ENCODE results near the gene CDK5R2.
A peak's percentile ranks its signal among the peaks of the same experiment; 100 is the strongest.

Gene CDK5R2

DNA sequence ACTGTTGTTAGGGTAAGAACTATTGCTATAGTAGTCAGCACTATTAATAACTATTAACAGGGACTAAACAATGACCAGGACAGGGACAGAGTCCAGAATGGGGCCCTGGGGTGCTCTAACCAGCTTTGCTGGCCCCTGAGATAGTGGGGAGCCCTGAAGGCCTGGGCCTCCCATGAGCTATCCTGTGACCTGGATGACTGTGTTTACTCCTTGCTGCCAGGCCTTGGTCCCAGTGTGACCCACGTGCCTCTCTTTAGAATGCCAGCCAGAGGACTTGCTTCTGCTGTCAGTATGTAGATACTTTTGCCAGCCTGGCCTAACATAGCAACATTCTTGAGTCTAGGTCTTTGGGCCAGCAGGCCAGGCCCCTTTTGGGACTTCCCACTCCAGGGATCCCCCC is 11.4 kb downstream of the CDK5R2 start:
- Histone ChIP-seq H2BK5ac (ENCODE audit: low read depth, low read length, poor library complexity) (no peak overlapping the region), H3K79me2 (ENCODE audit: control insufficient read depth, insufficient read depth, low read length, poor library complexity) (no peaks in the 10 kb centered on the region), H3K9me3 (ENCODE audit: insufficient read depth, low read depth, low read length) (peaks cover 2% of the 10 kb centered on the region), H3K14ac (ENCODE audit: low read length) (no peak overlapping the region), H3K9ac (ENCODE audit: low read length) (peak overlapping the region; percentile 78), H2AFZ (ENCODE audit: insufficient read depth, low read length, poor library complexity) (no peak overlapping the region), H4K91ac (ENCODE audit: low read depth, low read length) (no peak overlapping the region), H3K79me1 (ENCODE audit: low read length) (no peaks in the 10 kb centered on the region), H3K4me1 (ENCODE audit: control insufficient read depth in 1 of 2, insufficient read depth in 2 of 2, low read length in 2 of 2) (no peaks in the 10 kb centered on the region), H2AK5ac (ENCODE audit: low read length) (no peak overlapping the region), H3K4me3 (ENCODE audit: low read depth, low read length) (peak overlapping the region; percentile 52), H3K18ac (ENCODE audit: low read length) (no peak overlapping the region), H3K23ac (ENCODE audit: low read length) (no peak overlapping the region), H4K12ac (ENCODE audit: low read depth, low read length) (no peak overlapping the region), H2BK120ac (ENCODE audit: insufficient read depth, low read length, poor library complexity) (no peak overlapping the region), H2BK12ac (ENCODE audit: low read length) (no peak overlapping the region), H4K8ac (ENCODE audit: low read depth, low read length) (no peak overlapping the region), H3K36me3 (ENCODE audit: control insufficient read depth in 1 of 2, insufficient read depth in 2 of 2, low read length in 2 of 2) (no peaks in the 10 kb centered on the region), H3K4me2 (ENCODE audit: low read length) (no peak overlapping the region), H3K27ac (ENCODE audit: low read depth, low read length) (no peak overlapping the region), H3K4ac (ENCODE audit: low read depth, low read length) (no peak overlapping the region), H3K27me3 (ENCODE audit: insufficient read depth, low read length) (peaks cover 10% of the 10 kb centered on the region)
- WGBS (ENCODE audit: extremely low coverage, insufficient coverage, insufficient read length), result no CpG with 5 or more reads among the region's 1 CpG
- DNase-seq, result no peak

DNA sequence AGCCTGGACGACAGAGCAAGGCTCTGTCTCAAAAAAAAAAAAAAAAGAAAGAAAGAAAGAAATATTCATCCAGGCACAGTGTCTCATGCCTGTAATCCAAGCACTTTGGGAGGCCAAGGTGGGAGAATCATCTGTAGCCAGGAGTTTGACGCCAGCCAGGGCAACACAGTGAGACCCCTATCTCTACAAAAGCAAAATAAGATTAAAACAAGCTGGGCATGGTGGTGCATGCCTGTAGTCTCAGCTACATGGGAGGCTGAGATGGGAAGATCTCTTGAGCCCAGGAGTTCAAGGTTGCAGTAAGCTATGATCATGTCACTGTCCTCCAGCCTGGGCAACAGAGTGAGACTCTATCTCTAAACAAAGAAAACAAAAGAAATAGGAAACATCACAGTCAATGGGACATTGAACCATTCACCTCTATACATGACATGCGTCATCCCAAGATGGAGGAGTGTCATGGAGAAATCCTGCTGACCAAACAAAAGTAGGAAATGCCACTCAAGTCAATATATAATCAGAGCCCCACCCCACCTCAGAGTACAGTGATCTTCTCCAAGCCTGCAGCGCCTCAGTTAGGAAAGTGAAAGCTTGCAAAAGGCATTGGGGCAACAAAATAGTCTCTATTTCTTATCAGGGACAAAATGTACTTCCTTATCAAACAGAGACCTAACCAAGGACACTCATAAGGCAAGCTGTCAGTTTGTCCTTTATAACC is 15.8 kb downstream of the CDK5R2 start:
- Histone ChIP-seq H3K4me2 (ENCODE audit: low read length) (no peak overlapping the region), H3K4ac (ENCODE audit: low read depth, low read length) (no peak overlapping the region), H3K23ac (ENCODE audit: low read length) (no peak overlapping the region), H3K4me1 (ENCODE audit: control insufficient read depth in 1 of 2, insufficient read depth in 2 of 2, low read length in 2 of 2) (peaks cover 2% of the 10 kb centered on the region in 2 experiments), H2BK5ac (ENCODE audit: low read depth, low read length, poor library complexity) (no peak overlapping the region), H2BK12ac (ENCODE audit: low read length) (no peak overlapping the region), H4K91ac (ENCODE audit: low read depth, low read length) (no peak overlapping the region), H3K18ac (ENCODE audit: low read length) (no peak overlapping the region), H2AK5ac (ENCODE audit: low read length) (no peak overlapping the region), H3K4me3 (ENCODE audit: low read depth, low read length) (no peak overlapping the region), H3K9me3 (ENCODE audit: insufficient read depth, low read depth, low read length) (peaks cover 2% of the 10 kb centered on the region), H3K14ac (ENCODE audit: low read length) (no peak overlapping the region), H3K36me3 (ENCODE audit: control insufficient read depth in 1 of 2, insufficient read depth in 2 of 2, low read length in 2 of 2) (no peaks in the 10 kb centered on the region), H2AFZ (ENCODE audit: insufficient read depth, low read length, poor library complexity) (no peak overlapping the region), H3K9ac (ENCODE audit: low read length) (no peak overlapping the region), H4K8ac (ENCODE audit: low read depth, low read length) (no peak overlapping the region), H3K79me2 (ENCODE audit: control insufficient read depth, insufficient read depth, low read length, poor library complexity) (no peaks in the 10 kb centered on the region), H3K27me3 (ENCODE audit: insufficient read depth, low read length) (peaks cover 16% of the 10 kb centered on the region), H3K79me1 (ENCODE audit: low read length) (no peaks in the 10 kb centered on the region), H2BK120ac (ENCODE audit: insufficient read depth, low read length, poor library complexity) (no peak overlapping the region), H4K12ac (ENCODE audit: low read depth, low read length) (no peak overlapping the region), H3K27ac (ENCODE audit: low read depth, low read length) (no peak overlapping the region)
- no CpG with 5 or more reads among the region's 4 CpGs for WGBS (ENCODE audit: extremely low coverage, insufficient coverage, insufficient read length)
- no peak for DNase-seq

DNA sequence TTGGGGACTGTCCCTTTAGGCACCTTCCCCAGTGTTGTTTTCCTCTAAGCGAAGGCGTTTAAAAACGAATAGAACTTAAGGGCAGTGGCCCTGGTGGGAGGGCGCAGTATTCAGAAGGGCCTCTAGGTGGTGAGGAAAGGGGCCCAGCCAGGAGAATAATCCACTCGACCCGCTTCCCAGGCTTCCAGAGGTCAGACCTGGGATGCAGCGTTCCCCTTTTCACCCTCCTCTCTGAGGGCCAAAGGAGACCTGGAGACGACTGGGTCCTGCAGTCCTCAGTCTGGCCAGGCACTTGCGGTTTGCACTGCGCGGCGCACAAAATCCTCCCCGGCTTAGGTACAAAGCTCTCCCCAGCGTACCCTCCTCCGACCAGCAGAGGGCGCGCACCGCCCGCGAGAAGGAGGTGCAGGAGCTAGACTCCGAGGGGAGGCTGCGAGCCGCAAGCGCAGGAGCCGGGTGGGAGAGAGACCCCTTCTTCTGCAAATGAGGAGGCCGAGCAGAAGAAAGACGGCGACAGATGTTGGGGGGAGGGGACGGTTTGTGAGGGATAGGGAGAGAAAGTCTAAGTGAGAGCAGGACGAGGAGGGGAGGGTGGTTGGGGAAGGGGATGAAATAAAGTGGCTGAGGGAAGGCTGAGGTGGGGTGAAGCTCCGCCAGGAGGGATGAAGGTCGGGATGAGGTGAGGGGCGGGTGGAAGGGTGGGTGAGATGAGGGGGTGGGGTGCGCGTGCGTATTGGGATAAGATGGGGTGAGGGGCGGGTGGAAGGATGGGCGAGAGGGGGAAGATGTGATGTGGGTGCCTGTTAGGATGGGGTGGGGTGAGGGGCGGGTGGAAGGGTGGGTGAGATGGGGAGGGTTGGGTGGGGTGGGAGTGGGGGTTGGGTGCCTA is 20.6 kb downstream of the CDK5R2 start:
- no CpG with 5 or more reads among the region's 39 CpGs for WGBS (ENCODE audit: extremely low coverage, insufficient coverage, insufficient read length)
- no peaks in the 10 kb centered on the region for H3K36me3 ChIP-seq (ENCODE audit: control insufficient read depth in 1 of 2, insufficient read depth in 2 of 2, low read length in 2 of 2)
- H2AFZ ChIP-seq (ENCODE audit: insufficient read depth, low read length, poor library complexity), result peak overlapping the region; percentile 83
- no peak overlapping the region for H3K23ac ChIP-seq (ENCODE audit: low read length)
- peak overlapping the region; percentile 42 for H3K4me2 ChIP-seq (ENCODE audit: low read length)
- no peak overlapping the region for H3K4ac ChIP-seq (ENCODE audit: low read depth, low read length)
- no peak overlapping the region for H2BK5ac ChIP-seq (ENCODE audit: low read depth, low read length, poor library complexity)
- H4K12ac ChIP-seq (ENCODE audit: low read depth, low read length), result no peak overlapping the region
- no peak overlapping the region for H2AK5ac ChIP-seq (ENCODE audit: low read length)
- peak; percentile 64 to 88 for DNase-seq
- H3K4me3 ChIP-seq (ENCODE audit: low read depth, low read length), result no peak overlapping the region
- no peak overlapping the region for H3K18ac ChIP-seq (ENCODE audit: low read length)
- peaks cover 2 to 4% of the 10 kb centered on the region in 2 experiments for H3K4me1 ChIP-seq (ENCODE audit: control insufficient read depth in 1 of 2, insufficient read depth in 2 of 2, low read length in 2 of 2)
- no peak overlapping the region for H4K91ac ChIP-seq (ENCODE audit: low read depth, low read length)
- H3K27ac ChIP-seq (ENCODE audit: low read depth, low read length), result no peak overlapping the region
- no peak overlapping the region for H3K14ac ChIP-seq (ENCODE audit: low read length)
- H4K8ac ChIP-seq (ENCODE audit: low read depth, low read length), result no peak overlapping the region
- no peak overlapping the region for H2BK12ac ChIP-seq (ENCODE audit: low read length)
- H3K79me2 ChIP-seq (ENCODE audit: control insufficient read depth, insufficient read depth, low read length, poor library complexity), result no peaks in the 10 kb centered on the region
- H2BK120ac ChIP-seq (ENCODE audit: insufficient read depth, low read length, poor library complexity), result no peak overlapping the region
- H3K9ac ChIP-seq (ENCODE audit: low read length), result no peak overlapping the region
- H3K79me1 ChIP-seq (ENCODE audit: low read length), result no peaks in the 10 kb centered on the region
- peaks cover 52% of the 10 kb centered on the region for H3K27me3 ChIP-seq (ENCODE audit: insufficient read depth, low read length)
- no peaks in the 10 kb centered on the region for H3K9me3 ChIP-seq (ENCODE audit: insufficient read depth, low read depth, low read length)

DNA sequence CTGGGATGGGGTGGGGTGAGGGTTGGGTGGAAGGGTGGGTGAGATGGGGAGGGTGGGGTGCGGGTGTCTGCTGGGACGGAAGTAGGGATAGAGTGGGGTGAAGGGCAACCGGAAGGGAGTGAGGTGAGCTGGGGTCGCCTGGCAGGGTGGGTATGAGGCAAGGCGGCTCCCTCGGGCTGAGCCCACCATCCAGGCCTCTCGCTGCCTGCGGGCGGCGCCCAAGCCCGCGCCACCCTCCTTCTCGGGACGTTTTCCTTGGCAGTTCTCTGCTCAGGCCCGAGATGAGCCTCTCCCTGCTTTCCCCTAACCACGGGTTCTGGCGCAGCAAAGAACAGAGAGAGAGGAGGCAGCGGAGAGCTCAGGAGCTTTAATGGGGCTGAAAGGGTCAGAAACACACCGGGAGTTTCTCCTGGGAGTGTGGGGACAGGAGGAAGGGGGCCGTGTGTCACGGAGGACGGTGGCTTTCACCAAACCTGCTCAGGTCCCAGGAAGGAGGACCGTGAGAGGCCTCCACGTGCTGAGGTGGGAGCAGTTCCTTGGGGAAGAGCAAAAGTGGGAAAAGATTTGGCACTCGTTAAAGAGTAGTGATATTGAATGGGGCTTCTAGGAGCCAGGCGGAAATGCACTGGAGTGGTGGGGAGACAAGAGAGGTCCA is 21.4 kb downstream of the CDK5R2 start:
- Histone ChIP-seq H4K91ac (ENCODE audit: low read depth, low read length) (no peak overlapping the region), H2BK12ac (ENCODE audit: low read length) (no peak overlapping the region), H2AFZ (ENCODE audit: insufficient read depth, low read length, poor library complexity) (no peak overlapping the region), H3K4me2 (ENCODE audit: low read length) (no peak overlapping the region), H3K23ac (ENCODE audit: low read length) (no peak overlapping the region), H3K9me3 (ENCODE audit: insufficient read depth, low read depth, low read length) (no peaks in the 10 kb centered on the region), H3K4me3 (ENCODE audit: low read depth, low read length) (no peak overlapping the region), H4K8ac (ENCODE audit: low read depth, low read length) (no peak overlapping the region), H2BK5ac (ENCODE audit: low read depth, low read length, poor library complexity) (no peak overlapping the region), H3K27ac (ENCODE audit: low read depth, low read length) (no peak overlapping the region), H3K18ac (ENCODE audit: low read length) (no peak overlapping the region), H3K27me3 (ENCODE audit: insufficient read depth, low read length) (peaks cover 59% of the 10 kb centered on the region), H2BK120ac (ENCODE audit: insufficient read depth, low read length, poor library complexity) (no peak overlapping the region), H3K9ac (ENCODE audit: low read length) (no peak overlapping the region), H3K4ac (ENCODE audit: low read depth, low read length) (no peak overlapping the region), H2AK5ac (ENCODE audit: low read length) (no peak overlapping the region), H4K12ac (ENCODE audit: low read depth, low read length) (no peak overlapping the region), H3K36me3 (ENCODE audit: control insufficient read depth in 1 of 2, insufficient read depth in 2 of 2, low read length in 2 of 2) (no peaks in the 10 kb centered on the region), H3K4me1 (ENCODE audit: control insufficient read depth in 1 of 2, insufficient read depth in 2 of 2, low read length in 2 of 2) (peaks cover 2 to 4% of the 10 kb centered on the region in 2 experiments), H3K79me2 (ENCODE audit: control insufficient read depth, insufficient read depth, low read length, poor library complexity) (no peaks in the 10 kb centered on the region), H3K79me1 (ENCODE audit: low read length) (no peaks in the 10 kb centered on the region), H3K14ac (ENCODE audit: low read length) (no peak overlapping the region)
- no peak for DNase-seq
- no CpG with 5 or more reads among the region's 26 CpGs for WGBS (ENCODE audit: extremely low coverage, insufficient coverage, insufficient read length)
